A549 (cell line): ENCODE measurements around the gene ANTXR1. TPM values are rescaled to one million over a fixed set of nuclear protein-coding genes. Genes with fewer than 3 reads are reported as not detected.
A peak's percentile ranks its signal among the peaks of the same experiment; 100 is the strongest.

Source experiments
- ATAC-seq, 2 experiments: fragments of 200-7000 bp in 1 of 2; fragments of >200 bp in 1 of 2; cut with Nextera tagmentation in 1 of 2; cut with Tn5 transposase in 1 of 2; 3 replicates each; pipeline versions ENCODE4 v1.8.0 to v1.9.1; 2018 to 2020; ENCODE audit warnings: mild to moderate bottlenecking in 1 of 2, moderate library complexity in 1 of 2
- CTCF ChIA-PET: fragments of 300-600 bp; sonication (Branson Sonifier 250); formaldehyde crosslinking; extraction: SDS; loops from one replicate; lab custom pipeline; 2021; ENCODE audit warnings: antibody characterized with exemption, inconsistent platforms; lab: Yijun Ruan, JAX
- POLR2A ChIA-PET: fragments of 350-600 bp; formaldehyde crosslinking; extraction: SDS; loops from one replicate; lab custom pipeline; 2021; ENCODE audit warnings: antibody characterized with exemption, inconsistent platforms; lab: Yijun Ruan, JAX
- DNase-seq, 2 experiments: peaks; one replicate each; pipeline versions ENCODE4 v3.0.0 to v3.0.0-alpha.2; 2011 to 2016; ENCODE audit warnings: low read depth in 1 of 2, low spot score in 1 of 2
- FAIRE-seq: peaks from 2 replicates; lab custom pipeline; 2011; peaks lifted over from hg19 to GRCh38; lab: Jason Lieb, UNC
- H3K27ac ChIP-seq, 2 experiments: fragments of >200 bp; sonication (Bioruptor Twin); formaldehyde crosslinking; 3 replicates each; pipeline ENCODE4 v1.5.1; 2016 to 2017
- H3K4me1 ChIP-seq: fragments of >200 bp; sonication (Bioruptor Twin); formaldehyde crosslinking; 3 replicates; pipeline ENCODE4 v1.6.1; 2016
- H3K4me2 ChIP-seq: fragments of >200 bp; sonication (Bioruptor Twin); formaldehyde crosslinking; 3 replicates; pipeline ENCODE4 v1.6.1; 2016
- H3K4me3 ChIP-seq: fragments of >200 bp; sonication (Bioruptor Twin); formaldehyde crosslinking; 3 replicates; pipeline ENCODE4 v1.5.1; 2016
- H3K9me3 ChIP-seq: fragments of >200 bp; sonication (Bioruptor Twin); formaldehyde crosslinking; 3 replicates; pipeline ENCODE4 v1.6.1; 2016
- CBX2 ChIP-seq: fragments of 200-600 bp; sonication (generic); IDR thresholded peaks from 2 replicates; pipeline ENCODE4 v1.6.1; 2016; ENCODE audit warnings: low read depth, mild to moderate bottlenecking, borderline replicate concordance
- CBX8 ChIP-seq: fragments of 200-600 bp; sonication (generic); IDR thresholded peaks from 2 replicates; pipeline ENCODE4 v1.6.1; 2016
- CEBPB ChIP-seq, 2 experiments: fragments of >200 bp in 1 of 2; sonication (Bioruptor Twin) in 1 of 2; formaldehyde crosslinking in 1 of 2; IDR thresholded peaks; 2 replicates each; pipeline ENCODE4 v1.6.1; 2012 to 2016
- E2F6 ChIP-seq: IDR thresholded peaks from 2 replicates; pipeline ENCODE4 v1.6.1; 2012; ENCODE audit warnings: low read depth, borderline replicate concordance
- EHMT2 ChIP-seq: fragments of 200-600 bp; sonication (generic); IDR thresholded peaks from 2 replicates; pipeline ENCODE4 v1.6.1; 2016; ENCODE audit warnings: antibody characterized with exemption, low read depth, mild to moderate bottlenecking, moderate library complexity
- ESRRA ChIP-seq: fragments of 150-350 bp; IDR thresholded peaks from 2 replicates; pipeline ENCODE4 v1.6.1; 2014; ENCODE audit warnings: mild to moderate bottlenecking, low read length, borderline replicate concordance
- FOSL2 ChIP-seq, 2 experiments: fragments of 450-650 bp in 1 of 2; fragments of >200 bp in 1 of 2; sonication (Bioruptor Twin) in 1 of 2; formaldehyde crosslinking; IDR thresholded peaks; 2 replicates each; pipeline versions ENCODE4 v1.5.0 to v1.6.1; 2016 to 2020; ENCODE audit warnings: mild to moderate bottlenecking in 1 of 2, moderate library complexity in 1 of 2
- FOXS1 ChIP-seq: fragments of 250-450 bp; sonication (Bioruptor Pico); IDR thresholded peaks from 2 replicates; pipeline ENCODE4 v1.5.0; 2020; ENCODE audit warnings: mild to moderate bottlenecking, moderate library complexity
- GATA3 ChIP-seq: IDR thresholded peaks from 2 replicates; pipeline ENCODE4 v1.6.1; 2012; ENCODE audit warnings: borderline replicate concordance
- HDAC2 ChIP-seq: fragments of 200-600 bp; sonication (generic); IDR thresholded peaks from 2 replicates; pipeline ENCODE4 v1.6.1; 2016
- HEYL ChIP-seq: fragments of 250-450 bp; sonication (Bioruptor Pico); IDR thresholded peaks from 2 replicates; pipeline ENCODE4 v1.8.0; 2021; ENCODE audit warnings: mild to moderate bottlenecking, moderate library complexity
- HOXB13 ChIP-seq: fragments of 250-450 bp; sonication (Bioruptor Pico); IDR thresholded peaks from 2 replicates; pipeline ENCODE4 v1.5.0; 2020; ENCODE audit warnings: low read depth, mild to moderate bottlenecking, moderate library complexity
- JUN ChIP-seq, 2 experiments: fragments of >200 bp; sonication (Bioruptor Twin); formaldehyde crosslinking; IDR thresholded peaks; 2 replicates in 1 of 2; 3 replicates in 1 of 2; pipeline ENCODE4 v1.6.1; 2016 to 2017
- JUNB ChIP-seq: fragments of >200 bp; sonication (Bioruptor Twin); formaldehyde crosslinking; IDR thresholded peaks from 2 replicates; pipeline ENCODE4 v1.6.1; 2016
- KDM1A ChIP-seq: fragments of 200-600 bp; sonication (generic); IDR thresholded peaks from 2 replicates; pipeline ENCODE4 v1.6.1; 2016; ENCODE audit warnings: low read depth, mild to moderate bottlenecking
- KDM5A ChIP-seq: fragments of 200-600 bp; sonication (generic); IDR thresholded peaks from 2 replicates; pipeline ENCODE4 v1.6.1; 2016; ENCODE audit warnings: antibody characterized with exemption, mild to moderate bottlenecking
- MAFK ChIP-seq: fragments of 450-650 bp; IDR thresholded peaks from 2 replicates; pipeline ENCODE4 v1.6.1; 2014; ENCODE audit not compliant: partially characterized antibody
- MAZ ChIP-seq: fragments of 150-350 bp; IDR thresholded peaks from 2 replicates; pipeline ENCODE4 v1.6.1; 2014; ENCODE audit warnings: antibody characterized with exemption, low read depth, low read length, borderline replicate concordance
- MYC ChIP-seq: IDR thresholded peaks from 2 replicates; pipeline ENCODE4 v1.6.1; 2012; ENCODE audit warnings: mild to moderate bottlenecking, inconsistent platforms, low read length, improper control_type of control experiment, borderline replicate concordance
- NFE2L2 ChIP-seq: fragments of 150-350 bp; conservative IDR thresholded peaks from 2 replicates; pipeline ENCODE4 v1.6.1; 2014; ENCODE audit warnings: low read length
- NPAS2 ChIP-seq: fragments of 250-450 bp; sonication (Bioruptor Pico); IDR thresholded peaks from 2 replicates; pipeline ENCODE4 v1.8.0; 2022; ENCODE audit warnings: mild to moderate bottlenecking, moderate library complexity, borderline replicate concordance
- NR3C1 ChIP-seq: fragments of >200 bp; sonication (Bioruptor Twin); formaldehyde crosslinking; IDR thresholded peaks from 3 replicates; pipeline ENCODE4 v1.6.1; 2017
- PBX3 ChIP-seq: IDR thresholded peaks from 2 replicates; pipeline ENCODE4 v1.6.1; 2012
- POLR2A ChIP-seq: IDR thresholded peaks from 2 replicates; pipeline ENCODE4 v1.6.1; 2012; ENCODE audit warnings: mild to moderate bottlenecking, low read length
- POLR2AphosphoS2 ChIP-seq: conservative IDR thresholded peaks from 2 replicates; pipeline ENCODE4 v1.6.1; 2012; ENCODE audit warnings: low read length, improper control_type of control experiment, inconsistent platforms
- RCOR1 ChIP-seq: fragments of 150-350 bp; IDR thresholded peaks from 2 replicates; pipeline ENCODE4 v1.6.1; 2014; ENCODE audit warnings: antibody characterized with exemption, low read length, low read depth
- REST ChIP-seq: fragments of 200-600 bp; sonication (generic); IDR thresholded peaks from 2 replicates; pipeline ENCODE4 v1.6.1; 2016; ENCODE audit warnings: antibody characterized with exemption, mild to moderate bottlenecking, moderate library complexity
- RFX5 ChIP-seq: fragments of 450-650 bp; IDR thresholded peaks from 2 replicates; pipeline ENCODE4 v1.7.1; 2014; ENCODE audit warnings: antibody characterized with exemption, mild to moderate bottlenecking, moderate library complexity
- RNF2 ChIP-seq: fragments of 200-600 bp; sonication (generic); IDR thresholded peaks from 2 replicates; pipeline ENCODE4 v1.6.1; 2016; ENCODE audit warnings: low read depth, mild to moderate bottlenecking, antibody characterized with exemption, moderate library complexity, borderline replicate concordance
- SREBF2 ChIP-seq: fragments of 450-650 bp; IDR thresholded peaks from 2 replicates; pipeline ENCODE4 v1.6.1; 2014; ENCODE audit warnings: mild to moderate bottlenecking, moderate library complexity
- ZNF302 ChIP-seq: fragments of 250-450 bp; sonication (Bioruptor Pico); IDR thresholded peaks from 2 replicates; pipeline ENCODE4 v1.9.0; 2021; ENCODE audit warnings: inconsistent platforms, mild to moderate bottlenecking, moderate library complexity
- ZSCAN20 ChIP-seq: fragments of 250-450 bp; sonication (Bioruptor Pico); IDR thresholded peaks from 2 replicates; pipeline ENCODE4 v1.8.0; 2022; ENCODE audit warnings: mild to moderate bottlenecking, moderate library complexity
- WGBS: methylation state at CpG from one replicate; pipeline ENCODE4 v1.1.6; 2017; ENCODE audit errors: missing lambda C conversion rate; 5-methylcytosine and 5-hydroxymethylcytosine counted together
- polyA plus RNA-seq, 4 experiments: library from polyadenylated mRNA; depleted of rRNA in 3 of 4; stranded (reverse); fragments of >200 nt; fragmentation: RNase III in 1 of 4; extraction: RNeasy Plus Mini Kit Qiagen cat#74134 plus additional on column Dnase treatment in 1 of 4; gene quantifications; 2 replicates in 3 of 4; 3 replicates in 1 of 4; pipeline ENCODE4 v1.2.3, GENCODE V29; 2011 to 2017
- TF ChIP-seq, protein P1 (sequence below): fragments of 150-350 bp; IDR thresholded peaks from 2 replicates; pipeline ENCODE4 v1.6.1; 2014; ENCODE audit warnings: low read depth, mild to moderate bottlenecking, low read length
- TF ChIP-seq, protein P2 (sequence below): fragments of 250-450 bp; sonication (Bioruptor Pico); IDR thresholded peaks from 2 replicates; pipeline ENCODE4 v1.5.0; 2021; ENCODE audit warnings: mild to moderate bottlenecking, moderate library complexity, borderline replicate concordance

ANTXR1 gene
- polyA plus RNA-seq, 2 of the 4 experiments (the other 2 are of a cell fraction): 161 to 194 TPM

DNA sequence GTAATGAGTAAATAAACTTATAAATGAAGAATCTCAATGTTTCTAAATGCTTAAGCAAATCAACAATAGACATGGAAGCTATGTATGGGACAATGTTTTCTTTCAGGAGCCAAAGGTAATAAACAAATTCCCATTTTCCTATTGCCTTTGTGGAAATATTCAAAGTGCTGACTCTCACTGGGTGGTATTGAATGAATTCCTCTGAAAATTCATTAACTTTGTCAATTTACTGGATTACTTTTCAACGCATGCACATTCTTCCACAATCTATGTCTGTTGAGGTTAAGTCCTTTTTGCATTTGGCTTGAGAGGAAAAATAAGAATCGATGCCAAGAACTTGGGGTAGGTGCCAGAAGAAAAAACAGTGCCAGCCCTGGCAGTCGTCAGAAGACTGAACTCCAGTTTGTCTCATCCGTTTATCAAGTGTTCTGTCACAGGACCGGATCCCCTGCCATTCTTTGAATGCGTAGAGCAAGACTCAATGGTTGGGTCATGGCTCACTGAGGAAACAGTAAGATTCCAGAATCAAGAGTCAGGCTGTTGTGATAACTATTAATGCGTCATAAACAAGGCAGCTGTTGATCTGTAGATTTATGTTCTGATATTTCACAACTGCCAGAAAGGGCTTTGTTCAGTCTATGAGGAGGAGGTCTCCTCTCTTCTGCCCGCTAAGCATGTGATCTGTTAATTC lies 240.8 kb downstream of the ANTXR1 start:
- peaks cover 67% of the 10 kb centered on the region for H3K4me1 ChIP-seq
- 2% methylated on average over 8 of the region's 8 CpGs for WGBS
- FAIRE-seq (peak; percentile 99), DNase-seq (peak; percentile 83 to 99), ATAC-seq (peak; percentile 97 to 100)
- H3K4me2 ChIP-seq: peak overlapping the region; percentile 67
- H3K9me3 ChIP-seq: peaks cover 32% of the 10 kb centered on the region
- peak overlapping the region; percentile 85 to 91 for H3K27ac ChIP-seq
- CTCF ChIA-PET: interaction anchor here (1.1 to 2.5 kb wide), 2 partner anchors 53 to 115 kb away, joined by 3 to 15 read pairs; no protein-coding TSS in a partner anchor
- no peak overlapping the region for H3K4me3 ChIP-seq
- POLR2A ChIA-PET: interaction anchor here (1.0 to 1.1 kb wide), 3 partner anchors 52 to 239 kb away, joined by 3 to 4 read pairs (median 4); no protein-coding TSS in a partner anchor
- TF ChIP-seq GATA3: peak; percentile 100
- no peak for TF ChIP-seq NFE2L2
- TF ChIP-seq POLR2A: no peak
- peak; percentile 52 for TF ChIP-seq MAFK
- peak; percentile 95 for TF ChIP-seq PBX3
- no peak for TF ChIP-seq ZNF302 (CRISPR knock-in tag)
- TF ChIP-seq KDM5A: no peak
- no peak for TF ChIP-seq REST
- TF ChIP-seq, protein P1, sequence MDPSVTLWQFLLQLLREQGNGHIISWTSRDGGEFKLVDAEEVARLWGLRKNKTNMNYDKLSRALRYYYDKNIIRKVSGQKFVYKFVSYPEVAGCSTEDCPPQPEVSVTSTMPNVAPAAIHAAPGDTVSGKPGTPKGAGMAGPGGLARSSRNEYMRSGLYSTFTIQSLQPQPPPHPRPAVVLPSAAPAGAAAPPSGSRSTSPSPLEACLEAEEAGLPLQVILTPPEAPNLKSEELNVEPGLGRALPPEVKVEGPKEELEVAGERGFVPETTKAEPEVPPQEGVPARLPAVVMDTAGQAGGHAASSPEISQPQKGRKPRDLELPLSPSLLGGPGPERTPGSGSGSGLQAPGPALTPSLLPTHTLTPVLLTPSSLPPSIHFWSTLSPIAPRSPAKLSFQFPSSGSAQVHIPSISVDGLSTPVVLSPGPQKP: no peak
- no peak for TF ChIP-seq KDM1A
- TF ChIP-seq CEBPB (IDR thresholded peaks at IDR 0.05): peak; percentile 99 to 100
- no peak for TF ChIP-seq HEYL (CRISPR knock-in tag)
- TF ChIP-seq HOXB13 (CRISPR knock-in tag): peak; percentile 81; the same call in 1 of the 2 replicates
- no peak for TF ChIP-seq RCOR1
- 0 out of 2 replicates have a peak, but pooled peaks have one; percentile 16 for TF ChIP-seq POLR2AphosphoS2
- TF ChIP-seq RFX5: no peak
- TF ChIP-seq EHMT2: no peak
- TF ChIP-seq CBX2: no peak
- TF ChIP-seq MAZ: no peak
- no peak for TF ChIP-seq ZSCAN20 (CRISPR knock-in tag)
- no peak for TF ChIP-seq SREBF2
- TF ChIP-seq FOXS1 (CRISPR knock-in tag): peak; percentile 96; the same call in 1 of the 2 replicates
- no peak for TF ChIP-seq E2F6
- no peak for TF ChIP-seq RNF2
- no peak for TF ChIP-seq ESRRA
- TF ChIP-seq JUNB: peak; percentile 100
- TF ChIP-seq, protein P2, sequence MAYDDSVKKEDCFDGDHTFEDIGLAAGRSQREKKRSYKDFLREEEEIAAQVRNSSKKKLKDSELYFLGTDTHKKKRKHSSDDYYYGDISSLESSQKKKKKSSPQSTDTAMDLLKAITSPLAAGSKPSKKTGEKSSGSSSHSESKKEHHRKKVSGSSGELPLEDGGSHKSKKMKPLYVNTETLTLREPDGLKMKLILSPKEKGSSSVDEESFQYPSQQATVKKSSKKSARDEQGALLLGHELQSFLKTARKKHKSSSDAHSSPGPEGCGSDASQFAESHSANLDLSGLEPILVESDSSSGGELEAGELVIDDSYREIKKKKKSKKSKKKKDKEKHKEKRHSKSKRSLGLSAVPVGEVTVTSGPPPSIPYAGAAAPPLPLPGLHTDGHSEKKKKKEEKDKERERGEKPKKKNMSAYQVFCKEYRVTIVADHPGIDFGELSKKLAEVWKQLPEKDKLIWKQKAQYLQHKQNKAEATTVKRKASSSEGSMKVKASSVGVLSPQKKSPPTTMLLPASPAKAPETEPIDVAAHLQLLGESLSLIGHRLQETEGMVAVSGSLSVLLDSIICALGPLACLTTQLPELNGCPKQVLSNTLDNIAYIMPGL (CRISPR knock-in tag): no peak
- TF ChIP-seq NR3C1: no peak
- TF ChIP-seq NPAS2 (CRISPR knock-in tag): no peak
- TF ChIP-seq JUN (IDR thresholded peaks at IDR 0.05): peak; percentile 100
- no peak for TF ChIP-seq MYC
- TF ChIP-seq HDAC2: no peak
- peak; percentile 99 for TF ChIP-seq FOSL2 (IDR thresholded peaks at IDR 0.05)
- peak; percentile 99 for TF ChIP-seq FOSL2 (CRISPR knock-in tag; IDR thresholded peaks at IDR 0.05)
- no peak for TF ChIP-seq CBX8
